ENCODE data around the gene SPATA13. TPM values are rescaled to one million over a fixed set of nuclear protein-coding genes. Genes with fewer than 3 reads are reported as not detected.
A peak's percentile ranks its signal among the peaks of the same experiment; 100 is the strongest.

The SPATA13 gene
- total RNA-seq, 2 experiments from 2014 or later, result 55.4 to 59.2 TPM

GRCh38 chr13:24180750-24181377 lies 20.3 kb downstream of the SPATA13 start:
- DNase-seq, result no peak
- H3K27ac Mint-ChIP-seq, result no peak overlapping the region
- peaks cover 20% of the 10 kb centered on the region for H3K36me3 Mint-ChIP-seq (ENCODE audit: low read depth)
- POLR2A ChIA-PET, result interaction anchor here (0.7 kb wide), 1 partner anchor 11 kb away, joined by 3 read pairs; no protein-coding TSS in a partner anchor
- peaks cover 29% of the 10 kb centered on the region for H3K4me1 Mint-ChIP-seq
- CTCF ChIA-PET, result interaction anchor here (1.0 kb wide), 1 partner anchor 20 kb away, joined by 3 read pairs; the partner anchor contains the start of gene SPATA13
- H3K4me3 Mint-ChIP-seq, result no peak overlapping the region
- peaks cover 10% of the 10 kb centered on the region for H3K9me3 Mint-ChIP-seq
- peaks cover 2% of the 10 kb centered on the region for H3K27me3 Mint-ChIP-seq

GRCh38 chr13:24181991-24182702 lies 21.6 kb downstream of the SPATA13 start:
- Mint-ChIP-seq H3K27ac (no peak overlapping the region), H3K9me3 (peaks cover 10% of the 10 kb centered on the region), H3K4me3 (no peak overlapping the region), H3K36me3 (ENCODE audit: low read depth) (peaks cover 20% of the 10 kb centered on the region), H3K27me3 (no peaks in the 10 kb centered on the region), H3K4me1 (peaks cover 42% of the 10 kb centered on the region)
- ChIA-PET POLR2A (no interaction called here), CTCF (no interaction called here)
- no peak for DNase-seq

GRCh38 chr13:24182703-24183081 lies 22.2 kb downstream of the SPATA13 start:
- Mint-ChIP-seq H3K27ac (no peak overlapping the region), H3K4me3 (no peak overlapping the region), H3K4me1 (peaks cover 47% of the 10 kb centered on the region), H3K27me3 (no peaks in the 10 kb centered on the region), H3K9me3 (peaks cover 10% of the 10 kb centered on the region), H3K36me3 (ENCODE audit: low read depth) (peaks cover 20% of the 10 kb centered on the region)
- CTCF ChIA-PET, result no interaction called here
- POLR2A ChIA-PET, result no interaction called here
- no peak for DNase-seq

DNA sequence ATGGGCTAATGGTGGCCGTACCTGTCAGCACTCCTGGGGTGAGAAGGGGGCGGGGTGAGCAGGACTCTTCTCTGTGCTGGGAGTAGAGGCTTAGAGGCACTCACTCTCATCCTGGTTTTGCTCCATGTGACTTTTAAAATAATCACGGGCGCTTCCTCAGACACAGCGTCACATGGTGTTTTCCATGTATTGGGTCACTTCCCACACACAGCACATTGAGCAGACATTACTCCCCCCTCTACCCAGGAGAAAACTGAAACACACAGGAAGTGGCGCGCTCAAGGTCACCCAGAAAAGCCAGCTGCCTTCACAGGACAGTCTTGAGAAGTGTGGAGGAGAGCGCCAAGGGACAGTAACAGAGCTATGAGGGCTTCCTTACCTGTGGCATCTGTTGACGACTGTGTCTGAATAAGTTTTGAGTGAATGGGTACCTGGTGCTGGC lies 23.2 kb downstream of the SPATA13 start:
- Mint-ChIP-seq H3K27ac (no peak overlapping the region), H3K36me3 (ENCODE audit: low read depth) (peaks cover 20% of the 10 kb centered on the region), H3K9me3 (peaks cover 10% of the 10 kb centered on the region), H3K27me3 (no peaks in the 10 kb centered on the region), H3K4me1 (peaks cover 54% of the 10 kb centered on the region), H3K4me3 (no peak overlapping the region)
- CTCF ChIA-PET, result no interaction called here
- DNase-seq, result no peak
- POLR2A ChIA-PET, result no interaction called here

DNA sequence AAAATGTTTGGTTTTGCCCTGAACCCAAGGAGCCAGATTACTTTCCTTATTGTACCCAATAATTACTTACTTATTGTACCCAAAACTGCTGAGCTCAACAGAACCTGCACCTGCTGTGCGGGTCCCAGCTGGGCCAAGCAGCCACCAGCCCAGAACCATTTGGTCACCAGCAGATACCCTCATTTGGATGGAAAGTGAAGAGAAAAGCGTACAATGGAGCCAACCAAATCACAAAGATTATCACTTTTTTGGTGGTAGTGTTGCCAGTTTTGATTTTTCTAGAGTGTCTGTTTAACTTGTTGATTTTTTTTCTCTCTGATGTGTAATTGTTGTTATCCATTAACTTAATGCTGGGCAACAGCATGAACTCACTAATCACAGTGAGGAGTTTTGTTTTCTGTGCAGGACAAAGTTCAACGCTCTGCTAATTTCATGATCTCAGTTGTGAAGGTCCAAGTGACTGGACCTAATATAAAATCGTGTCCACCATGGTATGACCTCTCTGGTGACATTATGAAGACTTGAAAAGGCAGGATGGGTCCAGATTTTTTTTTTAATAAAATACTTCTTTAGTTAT lies 23.8 kb downstream of the SPATA13 start:
- no peak for DNase-seq
- Mint-ChIP-seq H3K36me3 (ENCODE audit: low read depth) (peaks cover 20% of the 10 kb centered on the region), H3K27ac (no peak overlapping the region), H3K4me3 (no peak overlapping the region), H3K9me3 (peaks cover 10% of the 10 kb centered on the region), H3K4me1 (peaks cover 52% of the 10 kb centered on the region), H3K27me3 (no peaks in the 10 kb centered on the region)
- CTCF ChIA-PET, result no interaction called here
- POLR2A ChIA-PET, result no interaction called here

DNA sequence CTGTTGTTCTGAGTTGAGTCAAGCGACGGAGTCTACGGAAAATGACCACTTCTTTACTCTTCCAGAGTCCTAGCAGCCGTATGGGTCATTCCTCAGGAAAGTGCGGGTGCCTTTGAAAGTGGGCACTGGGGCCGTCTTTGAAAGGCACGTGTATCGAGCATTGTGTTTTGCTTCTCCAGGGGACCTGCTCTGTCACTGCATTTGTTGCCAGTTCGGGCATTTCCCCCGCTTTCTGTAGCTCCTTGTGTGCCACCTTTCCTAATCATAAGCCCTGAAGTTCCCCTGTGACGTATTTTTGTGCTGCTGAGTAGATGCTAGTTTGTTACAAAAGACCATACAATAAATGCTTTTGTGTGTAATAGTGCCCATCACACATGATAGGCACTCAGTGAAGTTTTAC lies 24.4 kb downstream of the SPATA13 start:
- ChIA-PET CTCF (no interaction called here), POLR2A (no interaction called here)
- peaks cover 10% of the 10 kb centered on the region for H3K9me3 Mint-ChIP-seq
- peaks cover 47% of the 10 kb centered on the region for H3K4me1 Mint-ChIP-seq
- no peak overlapping the region for H3K4me3 Mint-ChIP-seq
- H3K27ac Mint-ChIP-seq, result no peak overlapping the region
- H3K27me3 Mint-ChIP-seq, result no peaks in the 10 kb centered on the region
- DNase-seq, result no peak
- peaks cover 14% of the 10 kb centered on the region for H3K36me3 Mint-ChIP-seq (ENCODE audit: low read depth)

GRCh38 chr13:24185591-24186232 lies 25.2 kb downstream of the SPATA13 start:
- Mint-ChIP-seq H3K4me1 (peaks cover 47% of the 10 kb centered on the region), H3K9me3 (peaks cover 10% of the 10 kb centered on the region), H3K27ac (no peak overlapping the region), H3K4me3 (no peak overlapping the region), H3K27me3 (no peaks in the 10 kb centered on the region), H3K36me3 (ENCODE audit: low read depth) (peaks cover 14% of the 10 kb centered on the region)
- DNase-seq, result no peak
- CTCF ChIA-PET, result no interaction called here
- POLR2A ChIA-PET, result no interaction called here

GRCh38 chr13:24187185-24187584 lies 26.7 kb downstream of the SPATA13 start:
- Mint-ChIP-seq H3K36me3 (ENCODE audit: low read depth) (peaks cover 8% of the 10 kb centered on the region), H3K4me3 (no peak overlapping the region), H3K4me1 (peaks cover 44% of the 10 kb centered on the region), H3K27ac (peak overlapping the region; percentile 75), H3K27me3 (no peaks in the 10 kb centered on the region), H3K9me3 (peaks cover 7% of the 10 kb centered on the region)
- peak; percentile 28 for DNase-seq
- CTCF ChIA-PET, result interaction anchor here (2.9 kb wide), 1 partner anchor 26 kb away, joined by 9 read pairs; the partner anchor contains the start of gene SPATA13
- POLR2A ChIA-PET, result no interaction called here

DNA sequence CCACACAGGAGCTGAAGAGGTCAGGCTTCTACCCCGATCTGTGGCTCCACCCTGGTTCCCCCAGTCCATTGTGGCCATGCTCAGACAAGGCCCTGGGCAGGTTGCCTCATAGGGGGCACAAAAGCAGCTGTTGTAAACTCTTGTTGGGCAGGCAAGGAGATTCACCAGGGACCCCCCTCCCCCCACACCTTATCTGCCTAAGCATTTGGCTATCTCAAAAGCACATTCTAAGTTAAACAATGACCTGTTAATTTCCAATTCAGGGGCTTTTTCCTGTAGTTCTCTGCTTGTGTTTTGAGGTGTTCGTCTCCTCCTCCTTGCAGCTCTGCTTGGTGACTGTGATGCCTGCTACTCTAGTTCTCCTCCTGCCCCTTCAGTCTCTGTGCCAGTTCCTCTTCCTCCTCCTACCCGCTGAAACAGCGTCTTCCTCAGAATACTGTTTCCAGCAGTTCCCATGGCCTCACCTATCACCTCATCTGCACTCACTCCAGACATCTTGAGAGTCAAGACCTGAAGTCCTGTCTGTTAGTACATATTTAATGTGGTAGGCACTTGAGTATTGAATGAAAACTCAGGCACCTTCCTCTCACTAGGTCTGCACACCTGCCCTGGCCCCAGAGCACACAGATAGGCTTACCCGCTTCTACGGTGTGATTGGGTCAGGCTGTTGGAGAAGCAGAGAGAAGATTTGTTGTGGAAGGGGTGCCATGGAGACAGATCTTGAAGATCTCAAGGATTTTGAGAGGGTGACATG lies 31.7 kb downstream of the SPATA13 start:
- Mint-ChIP-seq H3K36me3 (ENCODE audit: low read depth) (no peaks in the 10 kb centered on the region), H3K9me3 (no peaks in the 10 kb centered on the region), H3K27me3 (no peaks in the 10 kb centered on the region), H3K4me3 (no peak overlapping the region), H3K4me1 (peaks cover 17% of the 10 kb centered on the region), H3K27ac (no peak overlapping the region)
- POLR2A ChIA-PET, result no interaction called here
- CTCF ChIA-PET, result no interaction called here
- no peak for DNase-seq

DNA sequence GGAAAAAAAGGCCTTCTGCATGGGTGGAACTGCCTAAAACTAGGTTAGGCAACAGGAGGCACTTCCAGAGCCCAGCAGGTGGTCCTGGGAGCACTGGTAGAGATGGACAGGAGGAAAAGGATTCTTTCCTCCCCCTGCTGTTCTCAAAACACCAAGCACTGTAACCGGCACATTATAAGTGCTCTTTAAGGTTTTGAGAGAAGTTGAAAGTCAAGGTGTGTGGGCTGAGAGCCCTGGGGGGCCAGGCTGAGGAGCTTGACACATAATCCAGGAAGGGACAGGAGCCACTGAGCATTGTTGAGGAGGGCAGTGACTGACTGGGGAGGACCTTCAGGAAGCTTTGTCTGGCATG lies 32.3 kb downstream of the SPATA13 start:
- DNase-seq, result no peak
- Mint-ChIP-seq H3K4me1 (peaks cover 12% of the 10 kb centered on the region), H3K4me3 (no peak overlapping the region), H3K27me3 (no peaks in the 10 kb centered on the region), H3K9me3 (no peaks in the 10 kb centered on the region), H3K27ac (no peak overlapping the region), H3K36me3 (ENCODE audit: low read depth) (no peaks in the 10 kb centered on the region)
- POLR2A ChIA-PET, result no interaction called here
- CTCF ChIA-PET, result no interaction called here

DNA sequence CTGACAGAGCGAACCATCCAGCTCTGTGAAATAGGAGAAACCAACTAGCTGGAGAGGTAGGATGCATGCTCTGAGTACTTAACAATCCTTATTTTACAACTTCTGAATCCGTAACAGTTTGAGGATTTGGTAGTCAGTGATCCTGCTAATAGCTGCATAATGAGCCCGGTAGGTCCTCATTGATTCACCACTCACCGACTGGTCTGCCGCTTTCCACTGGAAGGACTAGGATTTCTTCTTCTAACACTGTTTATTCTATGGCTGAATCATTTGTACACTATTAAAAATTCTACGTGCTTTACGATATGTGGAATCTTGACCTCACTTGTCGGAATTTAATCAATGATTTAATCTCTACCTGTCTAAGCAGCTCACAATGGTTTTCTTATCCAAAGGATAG lies 33.9 kb downstream of the SPATA13 start:
- CTCF ChIA-PET, result interaction anchor here (1.5 kb wide), 1 partner anchor 9 kb away, joined by 4 read pairs; no protein-coding TSS in a partner anchor

GRCh38 chr13:24195626-24196025 lies 35.1 kb downstream of the SPATA13 start:
- POLR2A ChIA-PET, result interaction anchor here (1.7 kb wide), 1 partner anchor 13 kb away, joined by 4 read pairs; no protein-coding TSS in a partner anchor
- Mint-ChIP-seq H3K27ac (no peak overlapping the region), H3K4me3 (no peak overlapping the region), H3K36me3 (ENCODE audit: low read depth) (no peaks in the 10 kb centered on the region), H3K27me3 (no peaks in the 10 kb centered on the region), H3K9me3 (no peaks in the 10 kb centered on the region), H3K4me1 (peaks cover 2% of the 10 kb centered on the region)
- CTCF ChIA-PET, result interaction anchor here (0.5 to 0.7 kb wide), 2 partner anchors 149 to 176 kb away, joined by 3 read pairs; no protein-coding TSS in a partner anchor
- no peak for DNase-seq

More for the DNA sequence above, 33.9 kb downstream of the SPATA13 start:
- H3K4me1 Mint-ChIP-seq, result peaks cover 2% of the 10 kb centered on the region
- H3K4me3 Mint-ChIP-seq, result no peak overlapping the region
- H3K36me3 Mint-ChIP-seq (ENCODE audit: low read depth), result no peaks in the 10 kb centered on the region
- H3K27me3 Mint-ChIP-seq, result no peaks in the 10 kb centered on the region
- POLR2A ChIA-PET, result interaction anchor here (1.7 kb wide), 1 partner anchor 14 kb away, joined by 4 read pairs; no protein-coding TSS in a partner anchor
- no peaks in the 10 kb centered on the region for H3K9me3 Mint-ChIP-seq
- DNase-seq, result no peak
- H3K27ac Mint-ChIP-seq, result no peak overlapping the region
